Adrenal gland (tissue), 12 donors: Measurements from ENCODE around the gene MICAL3. TPM values are rescaled to one million over a fixed set of nuclear protein-coding genes. Genes with fewer than 3 reads are reported as not detected.
"Not testable (repeated sequence)": the region's sequence is repeated elsewhere in the genome, so short reads cannot be mapped to it uniquely, and the experiment has no call there.

Experiments used
- DNase-seq, 7 donors: peaks; one replicate each; pipeline ENCODE4 v3.0.0-alpha.2; 2019 to 2020
- H3K27ac ChIP-seq, 5 donors: fragments of 200-600 bp; sonication (generic) in 4 of 5; 1 replicate in 3 of 5; 2 replicates in 2 of 5; pipeline versions ENCODE4 v1.5.1 to v1.8.0; 2016 to 2020; ENCODE audit warnings: mild to moderate bottlenecking in 1 of 5
- H3K27me3 ChIP-seq: fragments of 200-600 bp; 2 replicates; pipeline ENCODE4 v1.8.0; 2021
- H3K36me3 ChIP-seq, 2 donors: fragments of 200-600 bp; replicated peaks in 1 of 2; 1 replicate in 1 of 2; 2 replicates in 1 of 2; pipeline versions ENCODE4 v1.5.1 to v1.8.0; 2018 to 2022
- H3K4me1 ChIP-seq, 2 donors: fragments of 200-600 bp; replicated peaks in 1 of 2; 1 replicate in 1 of 2; 2 replicates in 1 of 2; pipeline versions ENCODE4 v1.5.1 to v1.8.0; 2018 to 2021
- H3K4me3 ChIP-seq, 4 donors: fragments of 200-600 bp; sonication (generic) in 3 of 4; one replicate each; pipeline ENCODE4 v1.5.1; 2016 to 2018
- H3K9me3 ChIP-seq, 3 donors: fragments of 200-600 bp; sonication (generic) in 1 of 3; replicated peaks in 1 of 3; 1 replicate in 2 of 3; 2 replicates in 1 of 3; pipeline versions ENCODE4 v1.5.1 to v1.8.0; 2016 to 2021
- CTCF ChIP-seq, 6 experiments: fragments of 450-650 bp in 4 of 6; fragments of 200-600 bp in 2 of 6; sonication (generic) in 1 of 6; IDR thresholded peaks; 1 replicate in 5 of 6; 2 replicates in 1 of 6; pipeline versions ENCODE4 v1.5.1 to v1.8.0; 2016 to 2021; ENCODE audit warnings: antibody characterized with exemption in 6 of 6, mild to moderate bottlenecking in 2 of 6, moderate library complexity in 1 of 6
- POLR2A ChIP-seq, 2 donors: fragments of 450-650 bp; IDR thresholded peaks; one replicate each; pipeline ENCODE4 v1.6.1; 2017; ENCODE audit warnings: antibody characterized with exemption in 2 of 2, mild to moderate bottlenecking in 2 of 2, moderate library complexity in 1 of 2
- WGBS, 4 donors: extraction: QIAGEN DNeasy Blood & Tissue Kit in 2 of 4; methylation state at CpG; one replicate each; pipeline versions ENCODE4 v1.1.5 to v1.1.7; 2013 to 2017; 5-methylcytosine and 5-hydroxymethylcytosine counted together
- intact Hi-C, 2 donors: fragments of 100-400 bp; cut with DNase I; formaldehyde crosslinking; loops; one replicate each; pipeline versions ENCODE4 v1.14.1 to v1.15.0; 2022 to 2023
- polyA plus RNA-seq, 3 donors: library from polyadenylated mRNA; stranded (reverse); fragments of 200-250 nt in 2 of 3; fragments of 350-450 nt in 1 of 3; fragmentation: Illumina TruSeq in 1 of 3; extraction: RNeasy Lipid Tissue Mini Kit (QIAGEN cat#74804) in 1 of 3; gene quantifications; one replicate each; pipeline ENCODE4 v1.2.3, GENCODE V29; 2013 to 2014
- total RNA-seq, 9 donors: library from RNA; depleted of rRNA in 4 of 9; stranded (reverse); fragments of >200 nt in 4 of 9; fragments of 120-200 nt in 1 of 9; fragmentation: NEBNext Ultra II Directional in 1 of 9; extraction: Animal tissue kit (Norgen Biotek cat#: 25700) in 1 of 9; gene quantifications; one replicate each; pipeline versions ENCODE4 v1.1.0 to v1.2.4, GENCODE V29; 2013 to 2023
- donor health status: healthy with polysubstance abuse.
- donor health status: Bipolar disorder and iron deficiency.
- donor health status: DM: yes; HTN: yes; CAD: no.
- donor health status: DM: no; HTN: no; CAD: no.
- donor health status: DM: no; HTN: no; CAD: no.
- donor health status: DM: yes; HTN: yes; CAD: no.

Gene MICAL3
- total and polyA plus RNA-seq, 12 donors: 10.9 to 82.6 (median 34.4) TPM

- intact Hi-C loops: loop anchor here in 1 of 2 donors (10.0 kb wide), 1 partner anchor 80 kb away; no protein-coding TSS in a partner anchor
Observed at GRCh38 chr22:17994424-17995108, 29.8 kb downstream of the MICAL3 start.

GRCh38 chr22:17992976-17993375, 31.4 kb downstream of the MICAL3 start:
- not testable (repeated sequence) for H3K27me3 ChIP-seq, DNase-seq, H3K4me3 ChIP-seq, H3K36me3 ChIP-seq, H3K9me3 ChIP-seq
- WGBS, 4 donors: 71 to 92% (median 84%) methylated on average over 2 of the region's 2 CpGs
- intact Hi-C loops: loop anchor here in 1 of 2 donors (10.0 kb wide), 1 partner anchor 78 kb away; no protein-coding TSS in a partner anchor
- H3K27ac ChIP-seq: peak overlapping the region in 1 of 5 donors; percentile 49
- H3K4me1 ChIP-seq: peaks cover 10 to 24% of the 10 kb centered on the region in 2 donors

More at GRCh38 chr22:17994424-17995108, 29.8 kb downstream of the MICAL3 start:
- 76 to 81% (median 78%) methylated on average over 9 to 10 of the region's 10 CpGs for WGBS, 4 donors
- no peaks in the 10 kb centered on the region for H3K27me3 ChIP-seq
- peak in 1 of 7 donors; percentile 10 for DNase-seq
- peaks cover 10 to 21% of the 10 kb centered on the region in 2 donors for H3K4me1 ChIP-seq
- no peaks in the 10 kb centered on the region for H3K9me3 ChIP-seq
- no peak for TF ChIP-seq POLR2A (IDR thresholded peaks at IDR 0.05)
- TF ChIP-seq CTCF (IDR thresholded peaks at IDR 0.05): no peak
- no peaks in the 10 kb centered on the region for H3K36me3 ChIP-seq
- H3K4me3 ChIP-seq: no peak overlapping the region
- no peak overlapping the region for H3K27ac ChIP-seq

- Histone ChIP-seq H3K4me1 (peaks cover 10 to 19% of the 10 kb centered on the region in 2 donors), H3K27ac (peak overlapping the region in 1 of 5 donors; percentile 49)
- peak in 2 of 7 donors; percentile 33 to 34 for DNase-seq
- not testable (repeated sequence) for H3K36me3 ChIP-seq, H3K9me3 ChIP-seq, H3K4me3 ChIP-seq, H3K27me3 ChIP-seq
- intact Hi-C loops: loop anchor here in 1 of 2 donors (10.0 kb wide), 1 partner anchor 77 kb away; no protein-coding TSS in a partner anchor
- WGBS, 4 donors: 53 to 60% (median 59%) methylated on average over 3 to 4 of the region's 4 CpGs; no CpG with 5 or more reads in 1 of the 4 donors
Observed at GRCh38 chr22:17991992-17992391, 32.4 kb downstream of the MICAL3 start.

GRCh38 chr22:17990942-17991341, 33.4 kb downstream of the MICAL3 start:
- H3K9me3 ChIP-seq: no peaks in the 10 kb centered on the region
- intact Hi-C loops: loop anchor here in 1 of 2 donors (10.0 kb wide), 1 partner anchor 76 kb away; no protein-coding TSS in a partner anchor
- 75 to 100% (median 91%) methylated on average over 2 to 8 of the region's 8 CpGs for WGBS, 4 donors
- no peaks in the 10 kb centered on the region for H3K36me3 ChIP-seq
- no peak overlapping the region for H3K27ac ChIP-seq
- no peaks in the 10 kb centered on the region for H3K27me3 ChIP-seq
- TF ChIP-seq POLR2A (IDR thresholded peaks at IDR 0.05) (no peak), CTCF (IDR thresholded peaks at IDR 0.05) (no peak)
- peaks cover 10 to 19% of the 10 kb centered on the region in 2 donors for H3K4me1 ChIP-seq
- DNase-seq: no peak
- H3K4me3 ChIP-seq: no peak overlapping the region

GRCh38 chr22:17990147-17990546, 34.2 kb downstream of the MICAL3 start:
- Histone ChIP-seq H3K36me3 (no peaks in the 10 kb centered on the region), H3K4me3 (no peak overlapping the region), H3K27me3 (no peaks in the 10 kb centered on the region), H3K9me3 (no peaks in the 10 kb centered on the region), H3K27ac (no peak overlapping the region), H3K4me1 (peaks cover 10 to 19% of the 10 kb centered on the region in 2 donors)
- DNase-seq: no peak
- 79 to 85% (median 81%) methylated on average over 6 of the region's 6 CpGs for WGBS, 4 donors
- intact Hi-C loops: loop anchor here in 1 of 2 donors (10.0 kb wide), 1 partner anchor 75 kb away; no protein-coding TSS in a partner anchor
- TF ChIP-seq POLR2A (IDR thresholded peaks at IDR 0.05) (no peak), CTCF (IDR thresholded peaks at IDR 0.05) (no peak)
